GM15510 (cell line): ENCODE measurements around the gene GNAI3.

Source experiments
- POLR2A ChIP-seq: IDR thresholded peaks from 3 replicates; pipeline ENCODE4 v1.6.1; 2011; ENCODE audit warnings: borderline replicate concordance; ENCODE audit not compliant: insufficient read length; ENCODE audit errors: extremely low read depth

GNAI3 gene

DNA sequence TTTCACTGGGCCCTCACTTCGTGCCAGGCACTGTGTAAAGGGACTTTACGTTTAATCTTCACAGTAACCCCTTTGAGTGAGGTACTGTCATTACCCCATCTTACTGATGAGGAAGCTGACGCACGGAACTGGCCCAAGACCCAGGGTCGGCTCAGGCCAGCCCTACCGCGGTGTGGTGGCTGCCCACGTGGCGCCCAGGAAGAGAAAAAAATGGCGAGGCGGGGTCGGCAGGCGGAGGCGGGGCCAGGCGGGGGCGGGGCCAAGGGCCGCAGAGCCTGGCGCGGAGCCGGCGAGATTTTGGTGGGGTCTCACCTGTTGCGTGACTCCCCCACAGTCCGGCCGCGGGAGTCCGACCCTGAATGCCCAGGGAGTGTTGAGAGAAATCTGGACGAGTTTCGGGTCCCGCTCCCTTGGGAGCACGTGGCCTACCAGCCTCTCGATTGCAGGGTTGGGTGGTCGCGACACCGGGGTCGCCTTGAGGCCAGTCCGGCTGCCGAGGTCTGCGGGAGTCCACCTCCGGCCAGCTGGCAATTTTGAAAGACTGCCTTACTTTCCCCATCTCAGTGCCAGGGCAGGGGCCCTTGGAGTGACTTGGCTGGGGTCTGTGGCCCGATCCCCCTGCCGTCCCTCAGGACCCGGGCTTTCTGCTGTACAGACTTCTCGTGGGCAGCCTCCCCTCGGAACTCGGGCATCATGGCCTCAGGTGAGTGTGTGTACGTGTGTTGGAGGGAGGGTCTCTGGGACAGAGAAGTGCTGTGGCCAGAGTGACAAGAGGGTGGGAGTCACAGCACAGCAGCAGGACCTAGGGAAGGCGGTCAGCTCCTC lies 71.4 kb downstream of the GNAI3 start, which contains the start of the genes AMPD2 and GNAT2:
TSS of gene AMPD2 (plus strand) at position 262 of the 825 bp plus-strand sequence. CDS start 1,339 bp downstream, outside the sequence.
TSS of gene GNAT2 (minus strand) at position 41 of the 825 bp plus-strand sequence. CDS start 6,746 bp downstream, outside the sequence.
- TF ChIP-seq POLR2A, result peak; percentile 80

DNA sequence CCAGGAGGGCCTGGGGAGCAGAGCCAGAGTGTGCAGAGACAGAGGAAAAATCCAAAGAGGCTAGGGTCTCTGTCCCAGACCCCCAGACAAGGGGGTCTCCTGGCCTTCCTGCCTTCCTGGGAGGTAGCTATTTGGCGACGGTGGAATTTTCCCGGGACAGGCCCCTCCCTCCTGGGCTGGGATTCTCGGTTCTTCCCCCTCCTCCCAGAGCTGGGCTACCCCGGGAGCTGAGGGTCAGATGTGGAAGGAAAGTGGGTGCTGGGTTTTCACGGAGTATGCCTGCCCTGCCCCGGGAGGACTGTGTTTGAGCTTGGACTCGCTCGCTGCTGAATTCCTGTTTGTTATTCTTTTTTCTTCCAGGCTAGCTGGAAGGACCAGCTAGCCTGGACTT lies 72.0 kb downstream of the GNAI3 start:
- TF ChIP-seq POLR2A, result no peak

- TF ChIP-seq POLR2A, result peak; percentile 32
Measured at GRCh38 chr1:109620841-109621286, 72.4 kb downstream of the GNAI3 start.

DNA sequence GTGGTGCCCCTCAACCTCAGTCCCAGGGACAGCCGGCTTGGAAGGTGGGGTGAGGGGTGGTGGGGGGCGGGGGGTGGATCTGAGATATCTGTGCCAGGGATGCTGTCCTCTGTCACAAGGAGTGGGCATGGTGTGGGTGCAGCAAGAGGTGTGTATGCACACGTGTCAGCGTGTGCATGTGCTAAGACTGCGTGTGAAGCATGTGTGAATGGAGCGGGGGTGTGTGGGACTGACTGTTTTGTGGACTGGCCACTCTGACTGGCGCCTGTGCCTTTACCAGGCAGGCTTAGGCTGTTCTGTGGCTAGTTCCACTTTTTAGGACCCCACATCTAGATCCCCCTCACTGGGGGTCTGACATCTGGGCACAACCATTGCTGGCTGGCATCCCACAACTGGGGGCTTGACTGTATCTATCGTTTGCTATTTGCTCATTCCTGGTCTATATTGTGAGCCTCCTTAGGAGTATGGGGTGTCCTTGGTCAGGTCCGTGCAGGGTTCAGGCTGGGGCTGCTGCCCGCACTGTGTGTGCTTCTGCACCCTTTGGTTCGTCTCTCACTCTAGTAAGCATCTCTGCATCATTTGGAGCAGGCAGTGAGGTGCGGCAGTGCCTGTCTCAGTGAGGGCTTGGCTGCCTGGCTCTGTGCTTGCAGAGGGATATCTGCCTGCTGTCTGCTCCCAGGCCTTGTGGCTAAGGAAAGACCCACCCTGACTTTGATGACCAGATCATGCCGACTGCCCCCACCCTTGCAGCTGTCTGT lies 73.1 kb downstream of the GNAI3 start:
- no peak for TF ChIP-seq POLR2A

GRCh38 chr1:109622137-109622892 lies 73.9 kb downstream of the GNAI3 start:
- TF ChIP-seq POLR2A, result no peak

DNA sequence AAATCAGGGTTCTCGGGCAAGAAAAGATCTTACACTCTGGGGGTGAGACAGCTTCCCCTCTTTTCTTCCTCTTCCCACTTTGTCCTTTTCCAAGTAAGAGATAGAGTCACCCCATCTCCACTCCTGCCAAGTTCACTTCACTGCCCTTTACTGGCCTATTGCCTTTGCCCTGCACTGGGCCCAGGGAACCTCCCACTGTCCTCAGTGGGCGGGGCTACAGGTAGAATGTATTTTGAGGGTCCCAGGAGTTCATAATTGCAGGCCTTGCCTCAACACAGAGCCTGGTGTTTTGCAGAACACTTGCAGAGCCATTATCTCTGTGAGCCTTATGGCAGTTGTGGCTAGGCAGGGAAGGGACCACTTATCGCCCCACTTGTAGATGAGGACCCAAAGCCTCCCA lies 74.5 kb downstream of the GNAI3 start:
- TF ChIP-seq POLR2A, result no peak

DNA sequence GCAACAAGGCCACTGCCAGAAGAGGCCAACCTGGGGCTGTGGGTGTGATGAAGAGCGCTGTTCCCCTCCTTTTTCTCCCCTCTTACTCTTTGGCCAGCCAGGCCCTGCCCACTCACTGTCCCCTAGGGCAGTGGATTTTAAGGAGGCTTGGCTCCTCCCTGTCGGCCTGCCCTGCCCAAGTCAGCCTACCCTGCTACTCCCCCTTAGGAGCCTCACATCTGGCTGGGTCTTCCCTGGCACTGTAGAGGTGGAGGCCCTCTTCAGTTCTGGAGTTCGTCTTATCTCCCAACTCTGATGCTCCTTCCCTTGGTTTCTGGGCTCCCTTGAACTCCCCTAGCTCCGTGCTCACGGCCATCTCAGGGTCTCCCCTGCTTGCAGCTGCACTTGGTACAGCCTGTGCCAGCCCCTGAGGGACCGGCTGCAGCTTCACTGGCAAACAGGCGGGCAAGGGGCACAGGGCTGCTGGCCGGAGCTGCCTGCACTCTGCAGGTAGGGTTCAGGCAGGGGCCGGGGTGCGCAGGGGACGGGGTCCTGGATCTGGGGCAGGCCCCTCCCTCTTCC lies 75.3 kb downstream of the GNAI3 start:
- TF ChIP-seq POLR2A, result no peak

GRCh38 chr1:109624201-109625010 lies 76.0 kb downstream of the GNAI3 start:
- TF ChIP-seq POLR2A, result no peak

DNA sequence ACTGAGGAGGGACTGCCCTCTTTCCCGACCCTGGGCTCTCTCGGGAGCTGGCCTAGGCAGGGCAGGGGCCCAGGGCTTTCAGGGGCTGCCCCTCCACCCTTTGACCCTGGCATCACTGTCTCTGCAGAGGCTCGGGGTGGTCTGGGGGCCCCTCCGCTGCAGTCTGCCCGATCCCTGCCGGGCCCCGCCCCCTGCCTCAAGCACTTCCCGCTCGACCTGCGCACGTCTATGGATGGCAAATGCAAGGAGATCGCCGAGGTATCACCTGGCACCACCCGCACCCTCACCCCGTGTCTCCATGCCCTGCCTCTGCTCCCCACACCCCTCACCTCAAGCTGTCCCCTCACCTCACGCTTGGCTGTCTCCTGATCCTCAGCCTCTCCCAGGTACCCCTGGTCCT lies 76.8 kb downstream of the GNAI3 start:
- TF ChIP-seq POLR2A, result no peak

DNA sequence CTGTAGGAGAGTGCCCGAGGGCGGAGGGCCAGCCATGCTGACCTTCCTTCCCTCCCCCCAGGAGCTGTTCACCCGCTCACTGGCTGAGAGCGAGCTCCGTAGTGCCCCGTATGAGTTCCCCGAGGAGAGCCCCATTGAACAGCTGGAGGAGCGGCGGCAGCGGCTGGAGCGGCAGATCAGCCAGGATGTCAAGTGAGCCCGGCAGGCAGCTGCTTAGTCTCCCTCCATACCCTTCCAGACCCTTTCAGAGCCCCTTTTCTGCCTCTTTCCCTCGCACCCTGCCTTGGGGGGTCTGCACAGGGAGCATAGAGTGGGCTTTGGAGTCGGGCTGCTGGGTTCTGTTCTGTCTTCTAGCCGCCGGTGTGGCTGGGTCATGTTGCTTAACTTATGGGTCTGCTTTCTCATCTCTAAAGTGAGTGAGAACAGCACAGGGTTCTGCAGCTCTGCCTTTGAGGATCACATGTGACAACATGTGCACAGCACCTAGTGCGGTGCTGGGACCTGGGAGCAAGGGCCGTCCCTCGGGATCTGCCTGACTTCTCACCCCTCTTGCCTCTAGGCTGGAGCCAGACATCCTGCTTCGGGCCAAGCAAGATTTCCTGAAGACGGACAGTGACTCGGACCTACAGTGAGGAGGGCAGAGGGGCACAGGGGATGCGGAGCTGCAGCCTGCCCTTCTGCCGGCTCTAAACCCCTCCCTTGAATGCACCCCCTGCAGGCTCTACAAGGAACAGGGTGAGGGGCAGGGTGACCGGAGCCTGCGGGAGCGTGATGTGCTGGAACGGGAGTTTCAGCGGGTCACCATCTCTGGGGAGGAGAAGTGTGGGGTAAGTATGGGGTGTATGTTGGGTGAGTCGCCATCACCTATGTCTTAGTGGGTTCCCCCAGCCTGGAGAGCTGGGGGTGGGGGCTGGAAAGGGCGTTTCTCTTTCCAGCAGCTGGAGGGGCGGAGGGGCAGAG lies 77.5 kb downstream of the GNAI3 start:
- TF ChIP-seq POLR2A, result no peak

DNA sequence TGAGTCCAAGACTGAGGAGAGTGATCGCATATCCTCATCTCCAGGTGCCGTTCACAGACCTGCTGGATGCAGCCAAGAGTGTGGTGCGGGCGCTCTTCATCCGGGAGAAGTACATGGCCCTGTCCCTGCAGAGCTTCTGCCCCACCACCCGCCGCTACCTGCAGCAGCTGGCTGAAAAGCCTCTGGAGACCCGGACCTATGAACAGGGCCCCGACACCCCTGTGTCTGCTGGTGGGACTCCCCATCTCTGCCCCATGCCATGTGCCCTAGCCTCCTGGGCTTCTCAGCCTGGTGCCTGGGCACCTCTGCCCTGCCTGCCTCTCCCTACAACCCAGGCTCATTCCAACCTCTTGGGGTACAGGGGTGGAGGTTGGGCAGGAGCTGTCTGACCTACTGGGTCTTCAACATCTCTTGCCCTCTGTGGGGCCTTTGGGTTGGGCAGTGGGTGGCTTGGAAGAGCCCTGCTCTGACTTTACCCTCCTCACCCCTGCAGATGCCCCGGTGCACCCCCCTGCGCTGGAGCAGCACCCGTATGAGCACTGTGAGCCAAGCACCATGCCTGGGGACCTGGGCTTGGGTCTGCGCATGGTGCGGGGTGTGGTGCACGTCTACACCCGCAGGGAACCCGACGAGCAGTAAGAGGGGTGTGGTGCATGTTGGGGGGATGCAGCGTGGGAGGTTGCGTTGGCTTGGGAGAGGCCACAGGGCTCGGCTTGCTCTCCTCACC lies 78.4 kb downstream of the GNAI3 start:
- TF ChIP-seq POLR2A, result no peak
